Activated CD8-positive, alpha-beta T cell treated with anti-CD3 and anti-CD28 coated beads, Interleukin-2, amount 10 ng/mL, durations not matched to agents 7 days and 5 days (primary cell): Measurements from ENCODE around the gene IQCN. TPM values are rescaled to one million over a fixed set of nuclear protein-coding genes. Genes with fewer than 3 reads are reported as not detected.

Experiments used
- ATAC-seq: fragments of 150-1000 bp; cut with Tn5 transposase; one replicate; pipeline ENCODE4 v1.10.0; 2021; ENCODE audit warnings: moderate library complexity
- CTCF ChIA-PET: fragments of 350-600 bp; sonication (Branson Sonifier 250); formaldehyde crosslinking; loops from one replicate; lab custom pipeline; 2021; ENCODE audit warnings: antibody characterized with exemption; lab: Charles Lee
- POLR2A ChIA-PET: fragments of 350-600 bp; sonication (Branson Sonifier 250); formaldehyde crosslinking; loops from one replicate; lab custom pipeline; 2021; ENCODE audit warnings: antibody characterized with exemption; lab: Charles Lee
- DNase-seq: peaks from one replicate; pipeline ENCODE4 v3.0.0-alpha.2; 2020
- H3K27ac Mint-ChIP-seq: one replicate; pipeline ENCODE4 v1.8.0; 2021; ENCODE audit warnings: mild to moderate bottlenecking, mixed read lengths
- H3K27me3 Mint-ChIP-seq: one replicate; pipeline ENCODE4 v1.8.0; 2021; ENCODE audit warnings: low read depth, mixed read lengths
- H3K36me3 Mint-ChIP-seq: one replicate; pipeline ENCODE4 v1.8.0; 2021; ENCODE audit warnings: low read depth, mixed read lengths
- H3K4me1 Mint-ChIP-seq: one replicate; pipeline ENCODE4 v1.8.0; 2021; ENCODE audit warnings: low read depth, mixed read lengths
- H3K4me3 Mint-ChIP-seq: one replicate; pipeline ENCODE4 v1.8.0; 2021; ENCODE audit warnings: mild to moderate bottlenecking, mixed read lengths
- H3K9me3 Mint-ChIP-seq: one replicate; pipeline ENCODE4 v1.8.0; 2022; ENCODE audit warnings: mixed read lengths; ENCODE audit not compliant: insufficient read depth
- total RNA-seq, 2 experiments: library from RNA; stranded (reverse); gene quantifications; one replicate each; pipeline ENCODE4 v1.2.3, GENCODE V29; 2021

The IQCN gene
- total RNA-seq, 2 experiments from 2014 or later: 3.7 to 4.2 TPM

GRCh38 chr19:18286973-18287635, 12.9 kb upstream of the IQCN start:
- CTCF ChIA-PET: interaction anchor here (1.3 kb wide), 1 partner anchor 41 kb away, joined by 3 read pairs; no protein-coding TSS in a partner anchor
- ATAC-seq (no peak), DNase-seq (no peak)
- no peak overlapping the region for H3K4me3 Mint-ChIP-seq
- no peaks in the 10 kb centered on the region for H3K9me3 Mint-ChIP-seq
- peak overlapping the region; percentile 73 for H3K27ac Mint-ChIP-seq
- no peaks in the 10 kb centered on the region for H3K27me3 Mint-ChIP-seq
- peaks cover 18% of the 10 kb centered on the region for H3K36me3 Mint-ChIP-seq
- POLR2A ChIA-PET: no interaction called here
- peaks cover 70% of the 10 kb centered on the region for H3K4me1 Mint-ChIP-seq

- peak; percentile 54 for DNase-seq
- Mint-ChIP-seq H3K4me3 (peak overlapping the region; percentile 54), H3K27ac (peak overlapping the region; percentile 90), H3K36me3 (peaks cover 19% of the 10 kb centered on the region), H3K4me1 (peaks cover 57% of the 10 kb centered on the region), H3K27me3 (no peaks in the 10 kb centered on the region), H3K9me3 (no peaks in the 10 kb centered on the region)
- ChIA-PET POLR2A (interaction anchor here (0.6 to 2.3 kb wide), 5 partner anchors 10 to 197 kb away, joined by 3 to 28 read pairs (median 6); partner anchors contain the start of gene LSM4), CTCF (interaction anchor here (0.6 to 0.7 kb wide), 3 partner anchors 8 to 37 kb away, joined by 3 to 4 read pairs (median 3); no protein-coding TSS in a partner anchor)
- ATAC-seq: no peak
Measured at GRCh38 chr19:18284712-18285360, 10.6 kb upstream of the IQCN start.

GRCh38 chr19:18283338-18283737, 9.1 kb upstream of the IQCN start:
- Mint-ChIP-seq H3K9me3 (no peaks in the 10 kb centered on the region), H3K27ac (peak overlapping the region; percentile 74), H3K4me1 (peaks cover 56% of the 10 kb centered on the region), H3K4me3 (no peak overlapping the region), H3K27me3 (no peaks in the 10 kb centered on the region), H3K36me3 (peaks cover 33% of the 10 kb centered on the region)
- ATAC-seq (no peak), DNase-seq (no peak)
- CTCF ChIA-PET: no interaction called here
- POLR2A ChIA-PET: interaction anchor here (0.6 to 8.6 kb wide), 3 partner anchors 8 to 31 kb away, joined by 4 to 647 read pairs (median 520); partner anchors contain the start of gene LSM4

GRCh38 chr19:18282788-18283141, 8.5 kb upstream of the IQCN start:
- no peaks in the 10 kb centered on the region for H3K27me3 Mint-ChIP-seq
- peak overlapping the region; percentile 83 for H3K4me3 Mint-ChIP-seq
- H3K36me3 Mint-ChIP-seq: peaks cover 38% of the 10 kb centered on the region
- peak overlapping the region; percentile 94 for H3K27ac Mint-ChIP-seq
- ChIA-PET CTCF (interaction anchor here (1.6 to 8.1 kb wide), 4 partner anchors 8 to 79 kb away, joined by 4 to 455 read pairs (median 207); partner anchors contain the start of gene RAB3A), POLR2A (interaction anchor here (2.5 to 8.6 kb wide), 4 partner anchors 9 to 79 kb away, joined by 8 to 647 read pairs (median 516); partner anchors contain the start of genes LSM4 and RAB3A)
- peaks cover 58% of the 10 kb centered on the region for H3K4me1 Mint-ChIP-seq
- H3K9me3 Mint-ChIP-seq: no peaks in the 10 kb centered on the region
- no peak for ATAC-seq
- peak; percentile 56 for DNase-seq

- CTCF ChIA-PET: interaction anchor here (1.5 to 8.9 kb wide), 10 partner anchors 9 to 131 kb away, joined by 4 to 464 read pairs (median 86); partner anchors contain the start of genes LSM4 and RAB3A
- Mint-ChIP-seq H3K4me3 (peak overlapping the region; percentile 83), H3K9me3 (no peaks in the 10 kb centered on the region), H3K4me1 (peaks cover 62% of the 10 kb centered on the region), H3K27ac (peak overlapping the region; percentile 94), H3K36me3 (peaks cover 42% of the 10 kb centered on the region), H3K27me3 (no peaks in the 10 kb centered on the region)
- no peak for DNase-seq
- POLR2A ChIA-PET: interaction anchor here (0.5 to 8.6 kb wide), 28 partner anchors 9 to 1736 kb away, joined by 3 to 647 read pairs (median 7); partner anchors contain the start of genes COPE, DDX49, IFI30 and IL12RB1
- ATAC-seq: peak; percentile 51
Measured at GRCh38 chr19:18282021-18282787, 8.0 kb upstream of the IQCN start.

- ChIA-PET CTCF (interaction anchor here (0.6 to 8.9 kb wide), 13 partner anchors 10 to 132 kb away, joined by 3 to 464 read pairs (median 55); partner anchors contain the start of genes LSM4, MPV17L2 and RAB3A), POLR2A (interaction anchor here (0.5 to 8.6 kb wide), 35 partner anchors 10 to 1735 kb away, joined by 3 to 647 read pairs (median 5); partner anchors contain the start of genes COPE, DDX49, IFI30 and IL12RB1)
- H3K9me3 Mint-ChIP-seq: no peaks in the 10 kb centered on the region
- H3K27me3 Mint-ChIP-seq: no peaks in the 10 kb centered on the region
- H3K4me1 Mint-ChIP-seq: peaks cover 54% of the 10 kb centered on the region
- peaks cover 43% of the 10 kb centered on the region for H3K36me3 Mint-ChIP-seq
- peak; percentile 98 for DNase-seq
- peak within 1 kb of the TSS; percentile 96 for H3K4me3 Mint-ChIP-seq
- ATAC-seq: peak; percentile 69
- H3K27ac Mint-ChIP-seq: peak within 1 kb of the TSS; percentile 96
Measured at GRCh38 chr19:18281082-18282020, 7.1 kb upstream of the IQCN start, which contains the start of gene JUND. JUND (minus strand) TSS chr19:18281622; CDS start chr19:18281484, 138 bp downstream.

- ChIA-PET POLR2A (interaction anchor here (0.8 to 8.6 kb wide), 28 partner anchors 11 to 639 kb away, joined by 3 to 647 read pairs (median 6); partner anchors contain the start of genes COPE, DDX49, IL12RB1 and LSM4), CTCF (interaction anchor here (0.7 to 8.9 kb wide), 22 partner anchors 10 to 133 kb away, joined by 3 to 464 read pairs (median 22); partner anchors contain the start of genes LSM4 and MPV17L2)
- Mint-ChIP-seq H3K36me3 (peaks cover 46% of the 10 kb centered on the region), H3K4me3 (peak overlapping the region; percentile 96), H3K27ac (peak overlapping the region; percentile 96), H3K4me1 (peaks cover 57% of the 10 kb centered on the region), H3K27me3 (no peaks in the 10 kb centered on the region), H3K9me3 (no peaks in the 10 kb centered on the region)
- DNase-seq (peak; percentile 77), ATAC-seq (peak; percentile 2)
Measured at GRCh38 chr19:18280247-18281081, 6.2 kb upstream of the IQCN start.

- Mint-ChIP-seq H3K4me1 (peaks cover 57% of the 10 kb centered on the region), H3K4me3 (peak overlapping the region; percentile 96), H3K27ac (peak overlapping the region; percentile 98), H3K36me3 (peaks cover 46% of the 10 kb centered on the region), H3K27me3 (no peaks in the 10 kb centered on the region), H3K9me3 (no peaks in the 10 kb centered on the region)
- DNase-seq (peak; percentile 96), ATAC-seq (peak; percentile 13)
- POLR2A ChIA-PET: interaction anchor here (0.7 to 8.6 kb wide), 18 partner anchors 8 to 279 kb away, joined by 3 to 647 read pairs (median 4); partner anchors contain the start of genes LSM4, MAST3, MPV17L2 and RAB3A
- CTCF ChIA-PET: interaction anchor here (0.6 to 8.9 kb wide), 40 partner anchors 11 to 182 kb away, joined by 3 to 464 read pairs (median 6); partner anchors contain the start of genes LSM4, MPV17L2, RAB3A and SSBP4
Measured at GRCh38 chr19:18279516-18280246, 5.4 kb upstream of the IQCN start.

- POLR2A ChIA-PET: interaction anchor here (0.7 to 8.6 kb wide), 12 partner anchors 9 to 279 kb away, joined by 3 to 647 read pairs (median 28); partner anchors contain the start of genes LSM4, RAB3A and SSBP4
- H3K27me3 Mint-ChIP-seq: no peaks in the 10 kb centered on the region
Measured at GRCh38 chr19:18279266-18279515, 4.9 kb upstream of the IQCN start.

More at GRCh38 chr19:18279266-18279515, 4.9 kb upstream of the IQCN start:
- H3K4me3 Mint-ChIP-seq: peak overlapping the region; percentile 96
- CTCF ChIA-PET: interaction anchor here (0.7 to 8.9 kb wide), 39 partner anchors 10 to 182 kb away, joined by 3 to 464 read pairs (median 6); partner anchors contain the start of genes LSM4, MPV17L2, RAB3A and SSBP4
- peaks cover 59% of the 10 kb centered on the region for H3K4me1 Mint-ChIP-seq
- DNase-seq: no peak
- peak overlapping the region; percentile 98 for H3K27ac Mint-ChIP-seq
- peaks cover 51% of the 10 kb centered on the region for H3K36me3 Mint-ChIP-seq
- ATAC-seq: no peak
- no peaks in the 10 kb centered on the region for H3K9me3 Mint-ChIP-seq
